NCI-H2029 (cell line): Measurements from ENCODE around the gene IFT25.
"Not testable (repeated sequence)": the region's sequence is repeated elsewhere in the genome, so short reads cannot be mapped to it uniquely, and the experiment has no call there.

ENCODE experiments used
- DNase-seq: peaks from one replicate; lab custom pipeline; 2025; lab: John Stamatoyannopoulos, UW

Gene IFT25

GRCh38 chr1:53883600-53883999, 61.9 kb downstream of the IFT25 start:
- not testable (repeated sequence) for DNase-seq

DNA sequence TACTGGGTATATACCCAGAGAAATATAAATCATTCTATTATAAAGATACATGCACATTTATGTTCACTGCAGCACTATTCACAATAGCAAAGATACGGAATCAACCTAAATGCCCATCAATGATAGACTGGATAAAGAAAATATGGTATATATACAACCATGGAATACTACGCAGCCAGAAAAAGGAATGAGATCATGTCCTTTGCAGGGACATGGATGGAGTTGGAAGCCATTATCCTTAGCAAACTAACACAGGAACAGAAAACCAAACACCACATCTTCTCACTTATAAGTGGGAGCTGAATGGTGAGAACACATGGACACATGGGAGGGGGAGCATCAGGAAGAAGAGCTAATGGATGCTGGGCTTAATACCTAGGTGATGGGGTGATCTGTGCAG, 63.6 kb downstream of the IFT25 start:
- DNase-seq: not testable (repeated sequence)

GRCh38 chr1:53878492-53879105, 66.9 kb downstream of the IFT25 start:
- DNase-seq: peak; percentile 70

DNA sequence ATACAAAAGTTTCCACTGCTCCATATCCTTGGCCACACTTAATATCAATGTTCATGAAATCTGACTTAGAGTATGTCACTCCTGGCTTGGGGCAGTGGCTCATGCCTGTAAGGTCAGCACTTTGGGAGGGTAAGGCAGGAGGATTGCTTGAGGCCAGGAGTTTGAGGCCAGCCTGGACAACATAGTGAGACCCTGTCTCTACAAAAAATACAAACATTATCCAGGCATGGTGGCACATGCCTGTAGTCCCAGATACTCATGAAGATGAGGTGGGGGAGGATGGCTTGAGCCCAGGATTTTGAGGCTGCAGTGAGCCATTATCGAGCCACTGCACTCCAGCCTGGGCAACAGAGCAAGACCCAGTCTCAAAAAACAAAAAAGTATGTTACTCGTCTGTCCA, 70.3 kb downstream of the IFT25 start:
- not testable (repeated sequence) for DNase-seq

GRCh38 chr1:53871773-53872484, 73.6 kb downstream of the IFT25 start:
- no peak for DNase-seq
